GM12878 (cell line): ENCODE results near the gene FCER1G. TPM values are rescaled to one million over a fixed set of nuclear protein-coding genes. Genes with fewer than 3 reads are reported as not detected.

Experiments
- ATF3 ChIP-seq: IDR thresholded peaks from 2 replicates; pipeline ENCODE4 v1.6.1; 2011; ENCODE audit warnings: low read depth, mild to moderate bottlenecking, low read length, moderate library complexity, borderline replicate concordance; ENCODE audit errors: extremely low read depth
- BRCA1 ChIP-seq: IDR thresholded peaks from 2 replicates; pipeline ENCODE4 v1.6.1; 2011; ENCODE audit warnings: low read depth, low read length, improper control_type of control experiment
- CBFB ChIP-seq: IDR thresholded peaks from 2 replicates; pipeline ENCODE4 v1.6.1; 2016; ENCODE audit warnings: antibody characterized with exemption, low read depth
- EP300 ChIP-seq, 2 experiments: fragments of 150-350 bp in 1 of 2; IDR thresholded peaks; 2 replicates each; pipeline ENCODE4 v1.6.1; 2011 to 2012; ENCODE audit warnings: low read depth in 2 of 2, low read length in 2 of 2, borderline replicate concordance in 1 of 2, improper control_type of control experiment in 1 of 2, inconsistent platforms in 1 of 2; ENCODE audit not compliant: control insufficient read depth in 1 of 2
- IRF4 ChIP-seq: IDR thresholded peaks from 2 replicates; pipeline ENCODE4 v1.6.1; 2011; ENCODE audit warnings: low read depth, low read length
- LARP7 ChIP-seq: fragments of 450-650 bp; IDR thresholded peaks from 2 replicates; pipeline ENCODE4 v1.6.1; 2017; ENCODE audit warnings: mild to moderate bottlenecking
- MTA3 ChIP-seq: IDR thresholded peaks from 2 replicates; pipeline ENCODE4 v1.6.1; 2012; ENCODE audit warnings: low read length, inconsistent platforms, borderline replicate concordance
- MYB ChIP-seq: fragments of 150-350 bp; IDR thresholded peaks from 2 replicates; pipeline ENCODE4 v1.6.1; 2014; ENCODE audit warnings: mild to moderate bottlenecking, low read depth, low read length, borderline replicate concordance
- MYC ChIP-seq: IDR thresholded peaks from 2 replicates; pipeline ENCODE4 v1.6.1; 2011; ENCODE audit warnings: mild to moderate bottlenecking, low read length, moderate library complexity, inconsistent platforms; ENCODE audit not compliant: insufficient read depth, insufficient replicate concordance, insufficient read length, severe bottlenecking
- NR2C1 ChIP-seq: fragments of 450-650 bp; IDR thresholded peaks from 2 replicates; pipeline ENCODE4 v1.6.1; 2017; ENCODE audit warnings: antibody characterized with exemption, mild to moderate bottlenecking, moderate library complexity
- NR2C2 ChIP-seq: IDR thresholded peaks from 2 replicates; pipeline ENCODE4 v1.6.1; 2011; ENCODE audit warnings: borderline replicate concordance, low read depth; ENCODE audit not compliant: control insufficient read depth, insufficient read length
- NR2F1 ChIP-seq: fragments of 450-650 bp; conservative IDR thresholded peaks from 2 replicates; pipeline ENCODE4 v1.6.1; 2017; ENCODE audit warnings: mild to moderate bottlenecking
- PAX8 ChIP-seq: fragments of 450-650 bp; IDR thresholded peaks from 2 replicates; pipeline ENCODE4 v1.6.1; 2017; ENCODE audit warnings: mild to moderate bottlenecking, moderate library complexity
- RAD51 ChIP-seq: fragments of 450-650 bp; IDR thresholded peaks from 2 replicates; pipeline ENCODE4 v1.6.1; 2016; ENCODE audit warnings: moderate library complexity, mild to moderate bottlenecking, inconsistent platforms
- REST ChIP-seq: IDR thresholded peaks from 2 replicates; pipeline ENCODE4 v1.6.1; 2012; ENCODE audit warnings: mild to moderate bottlenecking, low read depth, low read length
- RFX5 ChIP-seq: IDR thresholded peaks from 2 replicates; pipeline ENCODE4 v1.6.1; 2011; ENCODE audit warnings: low read depth, low read length, improper control_type of control experiment
- RUNX3 ChIP-seq: IDR thresholded peaks from 2 replicates; pipeline ENCODE4 v1.6.1; 2012; ENCODE audit warnings: low read length, inconsistent platforms
- SMAD5 ChIP-seq: IDR thresholded peaks from 2 replicates; pipeline ENCODE4 v1.6.1; 2016; ENCODE audit warnings: antibody characterized with exemption, low read depth
- STAT3 ChIP-seq: IDR thresholded peaks from 2 replicates; pipeline ENCODE4 v1.6.1; 2011; ENCODE audit warnings: low read depth, low read length, improper control_type of control experiment
- WRNIP1 ChIP-seq: IDR thresholded peaks from 2 replicates; pipeline ENCODE4 v1.6.1; 2011; ENCODE audit warnings: low read depth, low read length, improper control_type of control experiment, borderline replicate concordance
- ZNF217 ChIP-seq: fragments of 450-650 bp; IDR thresholded peaks from 2 replicates; pipeline ENCODE4 v1.6.1; 2017; ENCODE audit warnings: antibody characterized with exemption, mild to moderate bottlenecking
- ZNF622 ChIP-seq: fragments of 450-650 bp; IDR thresholded peaks from 2 replicates; pipeline ENCODE4 v1.6.1; 2017; ENCODE audit warnings: mild to moderate bottlenecking, inconsistent platforms
- polyA plus RNA-seq, 11 experiments: library from polyadenylated mRNA; depleted of rRNA in 4 of 11; unstranded in 6 of 11; stranded (reverse) in 5 of 11; fragments of >200 nt; fragmentation: Nextera tagmentation in 4 of 11; fragmentation: Illumina TruSeq in 1 of 11; extraction: Ambion mirVana in 4 of 11; extraction: Trizol in 1 of 11; gene quantifications; 1 replicate in 1 of 11; 2 replicates in 10 of 11; pipeline versions ENCODE4 v1.2.1 to v1.2.3, GENCODE V29; 2011 to 2016; ENCODE audit warnings: inconsistent platforms in 2 of 11, missing spikeins in 2 of 11, low read depth in 1 of 11
- total RNA-seq, 4 experiments: library from RNA; depleted of rRNA in 3 of 4; stranded (reverse); fragments of >200 nt in 3 of 4; fragmentation: Illumina TruSeq in 1 of 4; extraction: Trizol in 1 of 4; gene quantifications; 2 replicates each; pipeline versions ENCODE4 v1.2.1 to v1.2.3, GENCODE V29; 2013 to 2021
- TF ChIP-seq, protein P1 (sequence below): fragments of 450-650 bp; IDR thresholded peaks from 2 replicates; pipeline ENCODE4 v1.6.1; 2017; ENCODE audit warnings: antibody characterized with exemption, mild to moderate bottlenecking, moderate library complexity
- TF ChIP-seq, protein P2 (sequence below): fragments of 450-650 bp; IDR thresholded peaks from 2 replicates; pipeline ENCODE4 v1.6.1; 2014; ENCODE audit warnings: mild to moderate bottlenecking

Gene FCER1G
- total and polyA plus RNA-seq, 10 of the 15 experiments (the other 5 are each of a cell fraction or from before 2014, with no cell fraction given) = 0.40 to 1.9 (median 0.89) TPM

DNA sequence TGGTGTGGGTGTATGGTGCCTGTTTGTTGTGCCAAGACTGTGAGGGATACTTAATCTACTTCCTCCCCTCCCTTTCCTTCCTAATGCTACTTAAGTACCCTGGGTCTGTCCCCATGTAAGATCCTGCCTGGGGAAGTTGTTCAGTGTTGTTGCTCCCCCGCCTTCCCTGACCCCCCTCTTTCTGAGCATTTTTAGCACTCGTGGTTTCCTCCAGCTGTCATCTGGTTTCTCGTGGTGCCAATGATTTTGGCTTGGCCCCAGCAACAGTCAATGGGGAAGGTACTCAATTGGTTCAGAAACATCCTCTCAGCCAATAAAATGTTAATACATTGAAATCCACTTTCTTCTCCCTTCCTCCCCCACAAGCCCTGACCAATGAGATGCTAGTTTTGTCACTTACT, 29.8 kb upstream of the FCER1G start (continued):
- TF ChIP-seq REST (no peak), CBFB (peak; percentile 84), IRF4 (peak; percentile 55; the same call in 1 of the 2 replicates), MTA3 (no peak), NR2C2 (no peak), STAT3 (no peak), ATF3 (no peak), RUNX3 (peak; percentile 96), MYC (no peak), RAD51 (peak; percentile 59; the same call in 1 of the 2 replicates), PAX8 (no peak), NR2C1 (no peak), LARP7 (no peak), RFX5 (peak; percentile 98), NR2F1 (no peak), ZNF622 (no peak), ZNF217 (no peak), MYB (no peak), EP300 (IDR thresholded peaks at IDR 0.05; ENCODE audit: borderline replicate concordance in 1 of 2, control insufficient read depth in 1 of 2, low read depth in 2 of 2, low read length in 2 of 2) (no peak; a peak in 1 of 4 replicates), BRCA1 (no peak), WRNIP1 (no peak), SMAD5 (0 out of 2 replicates have a peak, but pooled peaks have one; percentile 55)
- TF ChIP-seq, protein P1, sequence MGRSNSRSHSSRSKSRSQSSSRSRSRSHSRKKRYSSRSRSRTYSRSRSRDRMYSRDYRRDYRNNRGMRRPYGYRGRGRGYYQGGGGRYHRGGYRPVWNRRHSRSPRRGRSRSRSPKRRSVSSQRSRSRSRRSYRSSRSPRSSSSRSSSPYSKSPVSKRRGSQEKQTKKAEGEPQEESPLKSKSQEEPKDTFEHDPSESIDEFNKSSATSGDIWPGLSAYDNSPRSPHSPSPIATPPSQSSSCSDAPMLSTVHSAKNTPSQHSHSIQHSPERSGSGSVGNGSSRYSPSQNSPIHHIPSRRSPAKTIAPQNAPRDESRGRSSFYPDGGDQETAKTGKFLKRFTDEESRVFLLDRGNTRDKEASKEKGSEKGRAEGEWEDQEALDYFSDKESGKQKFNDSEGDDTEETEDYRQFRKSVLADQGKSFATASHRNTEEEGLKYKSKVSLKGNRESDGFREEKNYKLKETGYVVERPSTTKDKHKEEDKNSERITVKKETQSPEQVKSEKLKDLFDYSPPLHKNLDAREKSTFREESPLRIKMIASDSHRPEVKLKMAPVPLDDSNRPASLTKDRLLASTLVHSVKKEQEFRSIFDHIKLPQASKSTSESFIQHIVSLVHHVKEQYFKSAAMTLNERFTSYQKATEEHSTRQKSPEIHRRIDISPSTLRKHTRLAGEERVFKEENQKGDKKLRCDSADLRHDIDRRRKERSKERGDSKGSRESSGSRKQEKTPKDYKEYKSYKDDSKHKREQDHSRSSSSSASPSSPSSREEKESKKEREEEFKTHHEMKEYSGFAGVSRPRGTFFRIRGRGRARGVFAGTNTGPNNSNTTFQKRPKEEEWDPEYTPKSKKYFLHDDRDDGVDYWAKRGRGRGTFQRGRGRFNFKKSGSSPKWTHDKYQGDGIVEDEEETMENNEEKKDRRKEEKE = no peak
- TF ChIP-seq, protein P2, sequence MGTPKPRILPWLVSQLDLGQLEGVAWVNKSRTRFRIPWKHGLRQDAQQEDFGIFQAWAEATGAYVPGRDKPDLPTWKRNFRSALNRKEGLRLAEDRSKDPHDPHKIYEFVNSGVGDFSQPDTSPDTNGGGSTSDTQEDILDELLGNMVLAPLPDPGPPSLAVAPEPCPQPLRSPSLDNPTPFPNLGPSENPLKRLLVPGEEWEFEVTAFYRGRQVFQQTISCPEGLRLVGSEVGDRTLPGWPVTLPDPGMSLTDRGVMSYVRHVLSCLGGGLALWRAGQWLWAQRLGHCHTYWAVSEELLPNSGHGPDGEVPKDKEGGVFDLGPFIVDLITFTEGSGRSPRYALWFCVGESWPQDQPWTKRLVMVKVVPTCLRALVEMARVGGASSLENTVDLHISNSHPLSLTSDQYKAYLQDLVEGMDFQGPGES = no peak; the same call in 1 of the 2 replicates
